ENCODE measurements around the gene ANKK1. TPM values are rescaled to one million over a fixed set of nuclear protein-coding genes. Genes with fewer than 3 reads are reported as not detected.

ANKK1 gene
- total RNA-seq, 1 experiment from 2014 or later: 0.22 TPM

GRCh38 chr11:113373306-113373705 is 14.3 kb upstream of the ANKK1 start:
- intact Hi-C loops (cut with micrococcal nuclease): no loop called here
- no peak for TF ChIP-seq ZFX (IDR thresholded peaks at IDR 0.05)
- TF ChIP-seq CEBPB (IDR thresholded peaks at IDR 0.05; ENCODE audit: low read depth): no peak
- no peak for TF ChIP-seq CTCF (IDR thresholded peaks at IDR 0.05 in 2 of 3, conservative IDR thresholded peaks at IDR 0.05 in 1 of 3; ENCODE audit: borderline replicate concordance in 1 of 3, insufficient read depth in 1 of 3, low read depth in 2 of 3, low read length in 2 of 3)
- TF ChIP-seq EGR1 (IDR thresholded peaks at IDR 0.05; ENCODE audit: low read depth): no peak
- no peak for TF ChIP-seq TCF7L2 (IDR thresholded peaks at IDR 0.05; ENCODE audit: borderline replicate concordance, extremely low read depth, insufficient read depth, insufficient read length)
- TF ChIP-seq ZBTB33 (IDR thresholded peaks at IDR 0.05; ENCODE audit: extremely low read depth, insufficient replicate concordance, low read length): no peak
- no peak for TF ChIP-seq SRF (IDR thresholded peaks at IDR 0.05; ENCODE audit: low read depth)
- no peaks in the 10 kb centered on the region for H3K27me3 ChIP-seq (ENCODE audit: insufficient read depth, low read length)

More at GRCh38 chr11:113373306-113373705, 14.3 kb upstream of the ANKK1 start:
- ChIA-PET POLR2A (no interaction called here), CTCF (no interaction called here), RAD21 (ENCODE audit: low non-redundant PET in 1 of 2, low total read pairs in 2 of 2, uncharacterized antibody in 2 of 2, unreplicated experiment in 2 of 2) (no interaction called here)
- no peak overlapping the region for H3K4me3 ChIP-seq (replicated peaks in 1 of 2; ENCODE audit: low read depth in 1 of 2, low read length in 2 of 2)
- DNase-seq (ENCODE audit: low read depth, low spot score) (no peak), ATAC-seq (no peak)
- H3K4me2 ChIP-seq (ENCODE audit: low read length): no peak overlapping the region
- H3K9me3 ChIP-seq (ENCODE audit: control insufficient read depth in 1 of 2, insufficient read depth in 1 of 2, low read depth in 1 of 2, low read length in 2 of 2): no peaks in the 10 kb centered on the region
- H3K9me2 ChIP-seq (ENCODE audit: insufficient read depth): no peaks in the 10 kb centered on the region
- H3K27ac ChIP-seq (ENCODE audit: low read depth, low read length): no peak overlapping the region
- no peaks in the 10 kb centered on the region for H3K79me2 ChIP-seq (ENCODE audit: insufficient read depth, low read length)
- BruUV-seq (replicated peaks): no TSS peak
- no peak overlapping the region for H3K9ac ChIP-seq (ENCODE audit: low read length)
- H2AFZ ChIP-seq (ENCODE audit: low read depth, low read length, poor library complexity, severe bottlenecking): no peak overlapping the region
- no peaks in the 10 kb centered on the region for H4K20me1 ChIP-seq (ENCODE audit: insufficient read depth)
- H3K36me3 ChIP-seq (ENCODE audit: control insufficient read depth in 1 of 2, insufficient read depth in 2 of 2, low read length in 2 of 2): no peaks in the 10 kb centered on the region
- H3K4me1 ChIP-seq (ENCODE audit: control insufficient read depth in 1 of 2, insufficient read depth in 2 of 2, low read length in 2 of 2): peaks cover 0 to 5% of the 10 kb centered on the region in 2 experiments; a peak in 1 of 4 replicates

All from HCT116 (cell line).